Measurements from ENCODE around the gene MRPL27.

Gene MRPL27

GRCh38 chr17:50367401-50367800 is 5.6 kb downstream of the MRPL27 start:
- Histone ChIP-seq H2AFZ (ENCODE audit: low read depth) (no peak overlapping the region), H3K4me1 (ENCODE audit: low read depth, poor library complexity, severe bottlenecking) (peaks cover 10% of the 10 kb centered on the region), H3K36me3 (ENCODE audit: insufficient read depth) (peaks cover 8% of the 10 kb centered on the region; the same call in 1 of the 2 replicates), H4K20me1 (ENCODE audit: insufficient read depth) (no peaks in the 10 kb centered on the region), H3K9ac (no peak overlapping the region), H3K4me3 (IDR thresholded peaks at IDR 0.05; ENCODE audit: insufficient read depth, low read depth, low read length) (no peak overlapping the region), H3K4me2 (no peak overlapping the region), H3K79me2 (ENCODE audit: insufficient read depth, low read depth) (peaks cover 17% of the 10 kb centered on the region), H3K27me3 (ENCODE audit: insufficient read depth, low read depth) (no peaks in the 10 kb centered on the region), H3K27ac (no peak overlapping the region)
- TF ChIP-seq CTCF (conservative IDR thresholded peaks at IDR 0.05; ENCODE audit: low read depth, low read length): no peak

- Histone ChIP-seq H3K4me2 (no peak overlapping the region), H3K79me2 (ENCODE audit: insufficient read depth, low read depth) (peaks cover 1% of the 10 kb centered on the region; the same call in 1 of the 2 replicates), H3K9ac (no peak overlapping the region), H3K27me3 (ENCODE audit: insufficient read depth, low read depth) (no peaks in the 10 kb centered on the region), H3K4me1 (ENCODE audit: low read depth, poor library complexity, severe bottlenecking) (peaks cover 10% of the 10 kb centered on the region), H4K20me1 (ENCODE audit: insufficient read depth) (no peaks in the 10 kb centered on the region), H3K4me3 (IDR thresholded peaks at IDR 0.05; ENCODE audit: insufficient read depth, low read depth, low read length) (no peak overlapping the region), H2AFZ (ENCODE audit: low read depth) (no peak overlapping the region), H3K36me3 (ENCODE audit: insufficient read depth) (peaks cover 8% of the 10 kb centered on the region; the same call in 1 of the 2 replicates), H3K27ac (no peak overlapping the region)
- no peak for TF ChIP-seq CTCF (conservative IDR thresholded peaks at IDR 0.05; ENCODE audit: low read depth, low read length)
Measured at GRCh38 chr17:50365649-50366393, 7.2 kb downstream of the MRPL27 start.

- no peak overlapping the region for H2AFZ ChIP-seq (ENCODE audit: low read depth)
- H4K20me1 ChIP-seq (ENCODE audit: insufficient read depth): no peaks in the 10 kb centered on the region
- peaks cover 10% of the 10 kb centered on the region for H3K4me1 ChIP-seq (ENCODE audit: low read depth, poor library complexity, severe bottlenecking)
- no peak overlapping the region for H3K4me2 ChIP-seq
- H3K27ac ChIP-seq: no peak overlapping the region
- peaks cover 8% of the 10 kb centered on the region; the same call in 1 of the 2 replicates for H3K36me3 ChIP-seq (ENCODE audit: insufficient read depth)
- no peak overlapping the region for H3K4me3 ChIP-seq (IDR thresholded peaks at IDR 0.05; ENCODE audit: insufficient read depth, low read depth, low read length)
- no peaks in the 10 kb centered on the region for H3K27me3 ChIP-seq (ENCODE audit: insufficient read depth, low read depth)
- H3K79me2 ChIP-seq (ENCODE audit: insufficient read depth, low read depth): no peaks in the 10 kb centered on the region
- TF ChIP-seq CTCF (conservative IDR thresholded peaks at IDR 0.05; ENCODE audit: low read depth, low read length): no peak
- H3K9ac ChIP-seq: no peak overlapping the region
Measured at GRCh38 chr17:50365165-50365564, 7.8 kb downstream of the MRPL27 start.

- Histone ChIP-seq H3K9ac (no peak overlapping the region), H3K27ac (no peak overlapping the region), H3K4me3 (IDR thresholded peaks at IDR 0.05; ENCODE audit: insufficient read depth, low read depth, low read length) (no peak overlapping the region), H3K27me3 (ENCODE audit: insufficient read depth, low read depth) (no peaks in the 10 kb centered on the region), H4K20me1 (ENCODE audit: insufficient read depth) (no peaks in the 10 kb centered on the region), H2AFZ (ENCODE audit: low read depth) (no peak overlapping the region), H3K79me2 (ENCODE audit: insufficient read depth, low read depth) (no peaks in the 10 kb centered on the region), H3K36me3 (ENCODE audit: insufficient read depth) (peaks cover 8% of the 10 kb centered on the region; the same call in 1 of the 2 replicates), H3K4me2 (no peak overlapping the region), H3K4me1 (ENCODE audit: low read depth, poor library complexity, severe bottlenecking) (peaks cover 10% of the 10 kb centered on the region)
- TF ChIP-seq CTCF (conservative IDR thresholded peaks at IDR 0.05; ENCODE audit: low read depth, low read length): no peak
Measured at GRCh38 chr17:50364715-50365114, 8.3 kb downstream of the MRPL27 start.

Data from KMS-11 (cell line).